ENCODE measurements around the gene PRG2.
A peak's percentile ranks its signal among the peaks of the same experiment; 100 is the strongest.
"Not testable (repeated sequence)": the region's sequence is repeated elsewhere in the genome, so short reads cannot be mapped to it uniquely, and the experiment has no call there.

PRG2 gene

DNA sequence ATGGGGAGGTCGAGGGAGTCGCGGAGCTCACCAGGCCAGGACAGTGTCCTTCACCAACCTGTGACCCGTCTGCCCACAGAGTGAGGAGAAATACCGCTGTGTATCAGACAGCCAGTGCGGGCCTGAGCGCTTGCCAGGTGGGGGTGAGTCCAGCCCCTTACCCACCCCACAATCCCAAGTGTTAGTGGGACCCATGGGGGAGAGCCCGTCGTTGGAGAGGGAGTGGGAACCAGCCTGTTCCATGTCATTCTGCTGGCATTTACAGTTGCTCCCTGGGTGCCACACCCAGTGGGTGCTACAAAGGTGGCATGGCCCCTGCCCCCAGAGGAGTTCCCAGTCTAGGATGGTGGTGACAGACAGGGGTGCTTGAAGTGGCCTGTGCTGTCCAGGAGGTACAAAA lies 43.1 kb downstream of the PRG2 start:
- DNase-seq (ENCODE audit: low read depth): no peak

- peak; percentile 52 for DNase-seq (ENCODE audit: low read depth)
Measured at GRCh38 chr11:57345555-57346211, 44.8 kb downstream of the PRG2 start.

DNA sequence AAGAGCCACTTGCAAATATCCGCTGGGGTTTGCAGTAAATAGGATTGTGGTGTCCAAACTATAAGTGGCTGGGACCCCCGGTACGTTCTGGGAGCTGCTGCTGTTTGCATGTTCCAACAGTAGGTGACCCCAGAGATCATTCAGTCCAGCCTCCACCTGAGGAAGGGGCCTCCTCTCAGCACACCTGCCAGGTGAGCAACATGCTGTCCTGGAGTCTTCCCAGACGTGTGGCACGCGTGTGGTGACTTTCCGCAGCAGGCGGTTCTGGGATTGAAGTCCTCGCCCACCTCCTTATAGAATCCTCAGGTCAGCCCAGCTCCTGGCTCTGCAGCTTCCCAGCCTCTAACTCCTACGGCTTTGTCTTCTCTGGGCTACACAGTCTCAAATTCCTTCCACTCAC lies 45.6 kb downstream of the PRG2 start:
- DNase-seq (ENCODE audit: low read depth): no peak

DNA sequence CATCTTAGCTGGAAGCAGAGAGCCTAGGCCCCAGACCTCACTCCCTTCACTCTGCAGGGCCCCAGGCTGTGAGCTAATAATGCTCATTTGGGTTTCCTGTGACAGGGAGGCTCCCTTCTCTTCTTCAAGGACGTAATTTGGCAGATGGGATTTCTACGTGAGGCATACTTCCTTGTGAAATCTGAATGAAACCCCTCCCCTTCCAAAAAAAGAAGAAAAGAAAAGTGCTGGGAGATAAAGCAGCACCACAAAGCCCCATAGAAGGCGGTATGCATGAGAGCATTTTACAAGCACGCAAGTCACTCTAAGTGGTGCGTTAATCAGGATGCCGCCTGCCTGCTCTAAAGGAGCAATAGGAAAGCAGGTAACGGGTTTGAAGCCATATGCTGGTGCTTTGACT lies 46.6 kb downstream of the PRG2 start:
- DNase-seq (ENCODE audit: low read depth): no peak

DNA sequence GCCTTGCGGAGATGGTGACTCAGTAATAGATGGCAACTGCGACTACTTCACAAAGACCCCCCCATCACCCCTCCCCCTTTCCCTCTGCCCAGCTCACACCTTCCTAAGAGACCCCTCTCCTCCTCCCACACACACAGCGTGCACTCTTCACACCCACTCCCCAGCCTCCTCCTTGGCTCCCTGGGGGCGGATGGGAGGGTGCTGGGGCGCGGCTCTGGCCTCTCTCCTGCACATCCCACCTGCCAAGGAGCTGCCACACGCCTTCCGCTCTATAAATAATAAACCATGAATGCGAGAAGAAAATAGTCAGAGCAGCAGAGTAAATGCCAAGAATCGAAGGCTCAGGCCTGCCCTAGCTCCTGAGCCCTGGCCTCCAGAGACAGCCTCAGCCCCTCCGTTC lies 47.7 kb downstream of the PRG2 start:
- no peak for DNase-seq (ENCODE audit: low read depth)

GRCh38 chr11:57341250-57341808 lies 49.1 kb downstream of the PRG2 start:
- no peak for DNase-seq (ENCODE audit: low read depth)

GRCh38 chr11:57340039-57340615 lies 50.3 kb downstream of the PRG2 start:
- peak; percentile 29 for DNase-seq (ENCODE audit: low read depth)

GRCh38 chr11:57339328-57339727 lies 51.1 kb downstream of the PRG2 start:
- DNase-seq (ENCODE audit: low read depth): no peak

DNA sequence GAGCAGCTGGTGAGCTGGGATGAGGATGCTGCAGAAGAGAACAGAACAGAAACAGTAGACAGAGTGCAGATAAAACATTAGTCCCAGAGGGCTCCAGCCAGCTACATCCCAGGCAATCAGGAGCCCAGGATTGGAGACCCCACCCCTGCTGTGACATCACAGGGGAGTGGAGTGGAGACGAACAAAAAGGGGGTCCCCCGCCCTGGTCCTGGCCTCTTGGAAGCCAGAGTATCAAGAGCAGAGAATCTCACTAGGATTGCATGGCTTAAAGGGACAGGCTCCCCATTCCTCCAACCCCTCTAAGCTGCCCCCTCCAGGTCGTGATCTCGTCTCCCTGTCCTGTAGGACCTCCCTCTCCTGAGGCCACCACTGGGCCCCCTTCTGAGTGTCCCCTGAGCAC lies 52.3 kb downstream of the PRG2 start, which contains the start of gene P2RX3:
P2RX3 (plus strand) TSS at position 211 of the 400 bp plus-strand sequence. CDS start 199 bp downstream, outside the sequence.
- no peak for DNase-seq (ENCODE audit: low read depth)

DNA sequence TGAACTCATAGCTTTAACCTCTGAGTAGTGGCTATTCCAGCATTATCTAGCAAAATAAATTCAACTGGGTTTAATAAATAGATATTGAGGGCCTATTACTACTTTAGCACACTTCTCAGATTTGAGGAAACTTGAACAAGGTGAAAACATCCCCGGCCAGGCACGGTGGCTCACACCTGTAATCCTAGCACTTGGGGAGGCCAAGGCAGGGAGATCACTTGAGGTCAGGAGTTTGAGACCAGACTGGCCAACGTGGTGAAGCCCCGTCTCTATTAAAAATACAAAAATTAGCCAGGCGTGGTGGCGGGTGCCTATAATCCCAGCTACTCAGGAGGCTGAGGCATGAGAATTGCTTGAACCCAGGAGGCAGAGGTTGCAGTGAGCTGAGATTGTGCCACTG lies 53.6 kb downstream of the PRG2 start:
- not testable (repeated sequence) for DNase-seq (ENCODE audit: low read depth)
